ENCODE data around the gene FAM228B. TPM values are rescaled to one million over a fixed set of nuclear protein-coding genes. Genes with fewer than 3 reads are reported as not detected.

FAM228B gene
- total RNA-seq, 2 experiments from 2014 or later = 3.8 to 9.6 TPM

DNA sequence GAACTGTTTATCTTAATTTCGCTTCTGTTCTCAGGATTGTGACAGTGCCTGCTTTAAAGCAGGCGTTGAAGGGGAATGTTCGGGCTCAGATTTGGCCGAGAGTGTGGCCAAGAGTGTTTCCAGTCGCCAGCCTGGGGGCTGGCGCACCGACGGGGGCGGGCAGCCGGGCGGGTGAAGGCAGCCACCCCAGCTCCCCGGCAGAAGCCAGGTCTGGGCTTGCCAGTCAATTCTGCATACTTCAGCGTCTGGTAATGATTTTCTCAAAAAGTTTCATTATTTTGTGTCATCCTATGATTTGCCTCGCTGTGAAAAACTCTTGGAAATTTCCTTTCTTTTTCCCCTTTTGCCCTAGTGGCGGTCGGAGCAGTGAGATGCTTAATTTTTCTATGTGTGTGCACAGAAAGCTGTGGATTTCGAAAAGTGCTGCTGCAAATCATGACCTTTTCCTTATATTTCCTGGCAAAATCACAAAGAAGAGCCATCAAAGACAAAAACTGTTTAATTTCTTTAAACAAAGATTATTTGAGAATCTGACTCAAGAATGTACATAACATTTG, 52.4 kb downstream of the FAM228B start:
- no TSS peak for BruUV-seq (replicated peaks)
- CTCF ChIA-PET (ENCODE audit: unreplicated experiment) = no interaction called here
- DNase-seq (ENCODE audit: low spot score) = no peak
- Histone ChIP-seq H3K79me2 (ENCODE audit: insufficient read depth, low read depth, low read length) (no peaks in the 10 kb centered on the region), H3K9me3 (ENCODE audit: low read length) (no peaks in the 10 kb centered on the region), H3K4me3 (ENCODE audit: low read depth, low read length, poor library complexity, severe bottlenecking) (no peak overlapping the region), H2AFZ (ENCODE audit: low read length) (no peak overlapping the region), H3K27ac (ENCODE audit: low read depth, low read length, poor library complexity, severe bottlenecking) (no peak overlapping the region), H3K4me1 (ENCODE audit: insufficient read depth, low read length, poor library complexity, severe bottlenecking) (no peaks in the 10 kb centered on the region), H3K9me2 (ENCODE audit: insufficient read depth, low read length) (no peaks in the 10 kb centered on the region), H3K36me3 (ENCODE audit: insufficient read depth, low read length) (no peaks in the 10 kb centered on the region), H3K4me2 (ENCODE audit: low read length) (no peak overlapping the region), H4K20me1 (ENCODE audit: insufficient read depth, low read length) (no peaks in the 10 kb centered on the region)
- TF ChIP-seq, protein P1, sequence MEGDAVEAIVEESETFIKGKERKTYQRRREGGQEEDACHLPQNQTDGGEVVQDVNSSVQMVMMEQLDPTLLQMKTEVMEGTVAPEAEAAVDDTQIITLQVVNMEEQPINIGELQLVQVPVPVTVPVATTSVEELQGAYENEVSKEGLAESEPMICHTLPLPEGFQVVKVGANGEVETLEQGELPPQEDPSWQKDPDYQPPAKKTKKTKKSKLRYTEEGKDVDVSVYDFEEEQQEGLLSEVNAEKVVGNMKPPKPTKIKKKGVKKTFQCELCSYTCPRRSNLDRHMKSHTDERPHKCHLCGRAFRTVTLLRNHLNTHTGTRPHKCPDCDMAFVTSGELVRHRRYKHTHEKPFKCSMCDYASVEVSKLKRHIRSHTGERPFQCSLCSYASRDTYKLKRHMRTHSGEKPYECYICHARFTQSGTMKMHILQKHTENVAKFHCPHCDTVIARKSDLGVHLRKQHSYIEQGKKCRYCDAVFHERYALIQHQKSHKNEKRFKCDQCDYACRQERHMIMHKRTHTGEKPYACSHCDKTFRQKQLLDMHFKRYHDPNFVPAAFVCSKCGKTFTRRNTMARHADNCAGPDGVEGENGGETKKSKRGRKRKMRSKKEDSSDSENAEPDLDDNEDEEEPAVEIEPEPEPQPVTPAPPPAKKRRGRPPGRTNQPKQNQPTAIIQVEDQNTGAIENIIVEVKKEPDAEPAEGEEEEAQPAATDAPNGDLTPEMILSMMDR (conservative IDR thresholded peaks at IDR 0.05; ENCODE audit: low read length) = no peak
- intact Hi-C loops (cut with micrococcal nuclease; ENCODE audit: unreplicated experiment) = no loop called here
- POLR2A ChIA-PET = no interaction called here

DNA sequence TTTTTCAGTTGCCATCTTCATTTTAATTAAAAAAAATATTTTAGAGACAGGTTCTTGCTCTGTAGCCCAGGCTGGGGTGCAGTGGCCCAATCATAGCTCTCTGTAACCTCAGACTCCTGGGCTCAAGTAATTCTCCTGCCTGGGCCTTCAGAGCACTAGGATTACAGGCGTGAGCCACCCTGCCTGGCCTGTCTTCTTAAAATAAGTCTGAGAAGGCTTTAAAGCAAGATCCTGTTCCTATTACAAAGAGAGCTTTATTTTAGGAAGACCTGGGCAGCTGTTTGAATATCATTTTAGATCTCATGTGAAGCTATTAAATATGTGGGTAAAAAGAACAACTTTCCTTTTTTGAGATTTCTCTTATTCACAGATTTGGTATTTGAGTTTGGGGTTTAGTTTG, 53.1 kb downstream of the FAM228B start:
- ChIA-PET CTCF (ENCODE audit: unreplicated experiment) (no interaction called here), POLR2A (interaction anchor here (0.6 to 2.4 kb wide), 3 partner anchors 15 to 70 kb away, joined by 3 to 10 read pairs (median 4); no protein-coding TSS in a partner anchor)
- H3K4me2 ChIP-seq (ENCODE audit: low read length) = no peak overlapping the region
- no peak overlapping the region for H3K4me3 ChIP-seq (ENCODE audit: low read depth, low read length, poor library complexity, severe bottlenecking)
- no peaks in the 10 kb centered on the region for H3K36me3 ChIP-seq (ENCODE audit: insufficient read depth, low read length)
- intact Hi-C loops (cut with micrococcal nuclease; ENCODE audit: unreplicated experiment) = no loop called here
- BruUV-seq (replicated peaks) = no TSS peak
- H3K79me2 ChIP-seq (ENCODE audit: insufficient read depth, low read depth, low read length) = no peaks in the 10 kb centered on the region
- H4K20me1 ChIP-seq (ENCODE audit: insufficient read depth, low read length) = no peaks in the 10 kb centered on the region
- no peak overlapping the region for H3K27ac ChIP-seq (ENCODE audit: low read depth, low read length, poor library complexity, severe bottlenecking)
- DNase-seq (ENCODE audit: low spot score) = no peak
- TF ChIP-seq, protein P1 (conservative IDR thresholded peaks at IDR 0.05; ENCODE audit: low read length) = no peak
- TF ChIP-seq EZH2phosphoT487 (IDR thresholded peaks at IDR 0.05; ENCODE audit: borderline replicate concordance, low read depth, low read length) = no peak
- no peaks in the 10 kb centered on the region for H3K9me2 ChIP-seq (ENCODE audit: insufficient read depth, low read length)
- no peaks in the 10 kb centered on the region for H3K4me1 ChIP-seq (ENCODE audit: insufficient read depth, low read length, poor library complexity, severe bottlenecking)
- H3K9me3 ChIP-seq (ENCODE audit: low read length) = no peaks in the 10 kb centered on the region
- H2AFZ ChIP-seq (ENCODE audit: low read length) = no peak overlapping the region

DNA sequence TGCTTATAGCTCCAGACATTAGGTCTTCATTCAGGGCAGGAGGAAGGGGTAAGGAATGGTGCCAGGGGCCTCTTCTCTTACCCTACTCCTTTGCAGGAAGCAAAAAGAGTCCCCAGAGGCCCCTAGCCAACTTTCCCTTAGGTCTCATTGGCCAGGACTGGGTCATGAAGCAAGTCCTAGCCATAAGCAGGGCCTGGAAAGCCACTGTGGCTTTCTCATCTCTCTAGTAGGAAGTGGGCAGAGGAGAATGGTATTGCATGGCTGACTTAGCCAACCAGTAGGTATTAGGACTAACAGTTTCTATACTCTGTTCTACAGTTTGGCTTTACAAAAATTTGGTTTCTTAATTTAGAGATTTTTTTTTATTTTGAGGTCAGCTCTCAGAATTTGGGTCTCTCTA, 56.4 kb downstream of the FAM228B start:
- Histone ChIP-seq H3K9me3 (ENCODE audit: low read length) (no peaks in the 10 kb centered on the region), H3K4me2 (ENCODE audit: low read length) (no peak overlapping the region), H3K4me3 (ENCODE audit: low read depth, low read length, poor library complexity, severe bottlenecking) (no peak overlapping the region), H3K27ac (ENCODE audit: low read depth, low read length, poor library complexity, severe bottlenecking) (no peak overlapping the region), H3K4me1 (ENCODE audit: insufficient read depth, low read length, poor library complexity, severe bottlenecking) (no peaks in the 10 kb centered on the region), H3K79me2 (ENCODE audit: insufficient read depth, low read depth, low read length) (no peaks in the 10 kb centered on the region), H2AFZ (ENCODE audit: low read length) (no peak overlapping the region), H3K36me3 (ENCODE audit: insufficient read depth, low read length) (no peaks in the 10 kb centered on the region), H3K9me2 (ENCODE audit: insufficient read depth, low read length) (no peaks in the 10 kb centered on the region), H4K20me1 (ENCODE audit: insufficient read depth, low read length) (no peaks in the 10 kb centered on the region)
- no peak for TF ChIP-seq EZH2phosphoT487 (IDR thresholded peaks at IDR 0.05; ENCODE audit: borderline replicate concordance, low read depth, low read length)
- TF ChIP-seq, protein P1 (conservative IDR thresholded peaks at IDR 0.05; ENCODE audit: low read length) = no peak
- CTCF ChIA-PET (ENCODE audit: unreplicated experiment) = no interaction called here
- BruUV-seq (replicated peaks) = no TSS peak
- intact Hi-C loops (cut with micrococcal nuclease; ENCODE audit: unreplicated experiment) = no loop called here
- POLR2A ChIA-PET = interaction anchor here (0.6 to 0.7 kb wide), 2 partner anchors 324 to 346 kb away, joined by 5 read pairs; no protein-coding TSS in a partner anchor
- DNase-seq (ENCODE audit: low spot score) = no peak

All from OCI-LY7 (cell line).